H9 (cell line): Measurements from ENCODE around the gene AHSP. TPM values are rescaled to one million over a fixed set of nuclear protein-coding genes. Genes with fewer than 3 reads are reported as not detected.

Source experiments
- DNase-seq: peaks from one replicate; pipeline ENCODE4 v3.0.0-alpha.2; 2017
- H2AFZ ChIP-seq: one replicate; pipeline ENCODE4 v1.6.1; 2013; ENCODE audit warnings: mild to moderate bottlenecking, low read length, control low read depth, moderate library complexity
- H2AK5ac ChIP-seq: 2 replicates; pipeline ENCODE4 v1.6.1; 2013; ENCODE audit warnings: low read length, control low read depth, mixed read lengths; ENCODE audit not compliant: insufficient read length
- H2BK120ac ChIP-seq: one replicate; pipeline ENCODE4 v1.6.1; 2013; ENCODE audit warnings: low read depth, mild to moderate bottlenecking, low read length, control low read depth, inconsistent platforms; ENCODE audit not compliant: poor library complexity, severe bottlenecking
- H2BK12ac ChIP-seq: 2 replicates; pipeline ENCODE4 v1.6.1; 2013; ENCODE audit warnings: low read length, control low read depth, mixed read lengths, low read depth; ENCODE audit not compliant: insufficient read length
- H2BK15ac ChIP-seq: 2 replicates; pipeline ENCODE4 v1.6.1; 2013; ENCODE audit warnings: low read depth, low read length, control low read depth
- H2BK20ac ChIP-seq: one replicate; pipeline ENCODE4 v1.6.1; 2013; ENCODE audit warnings: low read depth, mild to moderate bottlenecking, low read length, control low read depth, inconsistent platforms; ENCODE audit not compliant: poor library complexity, severe bottlenecking
- H2BK5ac ChIP-seq: 2 replicates; pipeline ENCODE4 v1.6.1; 2013; ENCODE audit warnings: low read length, control low read depth, mixed read lengths; ENCODE audit not compliant: insufficient read length
- H3K14ac ChIP-seq: 2 replicates; pipeline ENCODE4 v1.6.1; 2013; ENCODE audit warnings: low read length, control low read depth; ENCODE audit not compliant: insufficient read depth
- H3K18ac ChIP-seq: 2 replicates; pipeline ENCODE4 v1.6.1; 2013; ENCODE audit warnings: low read depth, mild to moderate bottlenecking, mixed read lengths, low read length, control low read depth; ENCODE audit not compliant: insufficient read length
- H3K23ac ChIP-seq: 2 replicates; pipeline ENCODE4 v1.6.1; 2013; ENCODE audit warnings: low read length, control low read depth, mixed read lengths, low read depth; ENCODE audit not compliant: insufficient read length
- H3K23me2 ChIP-seq: 2 replicates; pipeline ENCODE4 v1.6.1; 2013; ENCODE audit warnings: low read depth, mild to moderate bottlenecking, mixed read lengths, low read length, control low read depth; ENCODE audit not compliant: insufficient read length, poor library complexity, severe bottlenecking
- H3K27ac ChIP-seq: 2 replicates; pipeline ENCODE4 v1.5.1; 2013; ENCODE audit warnings: low read length, control low read depth, mixed read lengths, low read depth; ENCODE audit not compliant: insufficient read length
- H3K27me3 ChIP-seq: 2 replicates; pipeline ENCODE4 v1.6.1; 2013; ENCODE audit warnings: low read length, control low read depth, inconsistent platforms; ENCODE audit not compliant: insufficient read depth
- H3K4ac ChIP-seq: 2 replicates; pipeline ENCODE4 v1.6.1; 2013; ENCODE audit warnings: low read depth, mild to moderate bottlenecking, control low read depth, inconsistent platforms, low read length, moderate library complexity
- H3K4me1 ChIP-seq: 2 replicates; pipeline ENCODE4 v1.6.1; 2013; ENCODE audit warnings: low read length, control low read depth, inconsistent platforms; ENCODE audit not compliant: insufficient read depth
- H3K4me2 ChIP-seq: 2 replicates; pipeline ENCODE4 v1.6.1; 2013; ENCODE audit warnings: low read length, control low read depth, mixed read lengths; ENCODE audit not compliant: insufficient read length, insufficient read depth
- H3K56ac ChIP-seq: 2 replicates; pipeline ENCODE4 v1.6.1; 2013; ENCODE audit warnings: low read depth, mild to moderate bottlenecking, mixed read lengths, low read length, control low read depth; ENCODE audit not compliant: insufficient read length
- H3K79me1 ChIP-seq: 2 replicates; pipeline ENCODE4 v1.6.1; 2013; ENCODE audit warnings: low read depth, mild to moderate bottlenecking, moderate library complexity, low read length, control low read depth, inconsistent platforms; ENCODE audit not compliant: insufficient read depth, poor library complexity, severe bottlenecking
- H3K79me2 ChIP-seq: 2 replicates; pipeline ENCODE4 v1.6.1; 2013; ENCODE audit warnings: low read length, control low read depth, inconsistent platforms; ENCODE audit not compliant: insufficient read depth
- H3K9ac ChIP-seq: 2 replicates; pipeline ENCODE4 v1.6.1; 2013; ENCODE audit warnings: low read length, control low read depth, mixed read lengths; ENCODE audit not compliant: insufficient read length; ENCODE audit errors: extremely low read depth
- H3K9me3 ChIP-seq: one replicate; pipeline ENCODE4 v1.6.1; 2013; ENCODE audit warnings: low read depth, low read length, inconsistent platforms; ENCODE audit not compliant: control insufficient read depth
- H3T11ph ChIP-seq: one replicate; pipeline ENCODE4 v1.6.1; 2013; ENCODE audit warnings: mild to moderate bottlenecking, low read length, control low read depth, inconsistent platforms
- H4K20me1 ChIP-seq: one replicate; pipeline ENCODE4 v1.6.1; 2013; ENCODE audit not compliant: control insufficient read depth, insufficient read length, insufficient read depth
- H4K5ac ChIP-seq: 2 replicates; pipeline ENCODE4 v1.6.1; 2013; ENCODE audit warnings: low read depth, mild to moderate bottlenecking, mixed read lengths, low read length, control low read depth; ENCODE audit not compliant: insufficient read length
- H4K8ac ChIP-seq: replicated peaks from 2 replicates; pipeline ENCODE4 v1.6.1; 2013; ENCODE audit warnings: low read length, control low read depth, mixed read lengths, low read depth; ENCODE audit not compliant: insufficient read length
- H4K91ac ChIP-seq: 2 replicates; pipeline ENCODE4 v1.6.1; 2013; ENCODE audit warnings: low read depth, mild to moderate bottlenecking, moderate library complexity, mixed read lengths, low read length, control low read depth; ENCODE audit not compliant: insufficient read length
- H3K27ac Mint-ChIP-seq, 3 experiments: 2 replicates in 2 of 3; 3 replicates in 1 of 3; pipeline ENCODE4 v1.8.0; 2020 to 2021; ENCODE audit warnings: mixed read lengths in 3 of 3, mild to moderate bottlenecking in 1 of 3, moderate library complexity in 1 of 3
- H3K27me3 Mint-ChIP-seq: 2 replicates; pipeline ENCODE4 v1.8.0; 2021; ENCODE audit warnings: low read depth, mild to moderate bottlenecking, moderate library complexity, mixed read lengths
- H3K36me3 Mint-ChIP-seq, 3 experiments: 2 replicates in 2 of 3; 3 replicates in 1 of 3; pipeline ENCODE4 v1.8.0; 2020 to 2021; ENCODE audit warnings: low read depth in 3 of 3, mixed read lengths in 3 of 3; ENCODE audit not compliant: insufficient read depth in 1 of 3
- H3K4me1 Mint-ChIP-seq, 2 experiments: 2 replicates each; pipeline ENCODE4 v1.8.0; 2020; ENCODE audit warnings: mixed read lengths in 2 of 2
- H3K4me3 Mint-ChIP-seq, 2 experiments: 2 replicates in 1 of 2; 3 replicates in 1 of 2; pipeline ENCODE4 v1.8.0; 2020 to 2021; ENCODE audit warnings: mild to moderate bottlenecking in 2 of 2, mixed read lengths in 2 of 2, moderate library complexity in 1 of 2
- H3K9me3 Mint-ChIP-seq, 2 experiments: 2 replicates in 1 of 2; 3 replicates in 1 of 2; pipeline ENCODE4 v1.8.0; 2020; ENCODE audit warnings: mild to moderate bottlenecking in 2 of 2, mixed read lengths in 2 of 2, moderate library complexity in 1 of 2
- WGBS: extraction: QIAGEN DNeasy Blood & Tissue Kit; methylation state at CpG from one replicate; pipeline ENCODE4 v1.1.7; 2013; ENCODE audit warnings: missing lambda C conversion rate, low lambda C conversion rate, mixed read lengths; ENCODE audit not compliant: insufficient read length; ENCODE audit errors: extremely low coverage; 5-methylcytosine and 5-hydroxymethylcytosine counted together
- total RNA-seq: library from RNA; stranded (reverse); gene quantifications from 2 replicates; pipeline ENCODE4 v1.2.1, GENCODE V29; 2021
- TF ChIP-seq, protein P1 (sequence below): fragments of 200-600 bp; sonication (generic); conservative IDR thresholded peaks from 3 replicates; pipeline ENCODE4 v1.8.0; 2021; ENCODE audit warnings: antibody characterized with exemption, mild to moderate bottlenecking

The AHSP gene
- total RNA-seq, 1 experiment from 2014 or later = not detected

DNA sequence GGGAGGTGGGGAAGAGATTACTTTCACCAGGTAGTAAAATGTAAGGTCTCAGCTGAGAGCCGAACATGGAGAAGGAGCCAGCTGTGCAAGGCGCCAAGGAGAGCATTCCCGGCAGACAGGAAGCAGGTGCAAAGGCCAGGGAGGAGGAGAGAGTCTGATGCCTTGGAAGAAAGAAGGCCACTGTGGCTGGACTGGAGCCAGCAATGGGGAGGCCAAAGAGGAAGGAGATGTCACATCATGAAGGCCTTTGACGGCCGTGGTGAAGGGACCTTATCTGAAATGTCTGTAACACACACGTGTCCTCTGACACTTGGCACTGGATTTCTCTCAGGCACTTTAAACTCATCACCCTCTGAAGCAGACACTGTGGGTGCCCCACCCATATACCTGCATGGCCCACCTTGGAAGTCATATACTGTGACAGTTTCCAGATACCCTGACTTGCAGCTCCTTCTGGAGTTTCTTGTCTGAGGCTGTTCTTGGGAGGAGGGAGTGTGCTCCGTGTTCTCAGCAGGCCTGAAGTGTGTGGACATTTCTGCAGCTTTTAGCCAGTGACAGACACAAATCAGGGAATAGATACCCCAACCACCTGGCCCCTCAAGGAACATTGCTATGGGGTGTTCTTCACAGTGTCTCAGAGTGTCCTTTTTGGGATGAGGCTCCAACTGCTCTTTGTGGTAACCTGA is 46.7 kb upstream of the AHSP start:
- H2BK120ac ChIP-seq = no peak overlapping the region
- no peak overlapping the region for H4K8ac ChIP-seq
- Mint-ChIP-seq H3K4me1 (peaks cover 21 to 23% of the 10 kb centered on the region in 2 experiments), H3K4me3 (no peak overlapping the region), H3K27me3 (peaks cover 73% of the 10 kb centered on the region), H3K9me3 (no peaks in the 10 kb centered on the region; a peak in 1 of 5 replicates), H3K36me3 (no peaks in the 10 kb centered on the region), H3K27ac (no peak overlapping the region)
- no peaks in the 10 kb centered on the region for H3K79me1 ChIP-seq
- H3K56ac ChIP-seq = no peak overlapping the region
- H3K4me1 ChIP-seq = no peaks in the 10 kb centered on the region
- H3K4ac ChIP-seq = no peak overlapping the region
- H2AK5ac ChIP-seq = no peak overlapping the region
- H3K4me2 ChIP-seq = no peak overlapping the region
- H3K27me3 ChIP-seq = peaks cover 3% of the 10 kb centered on the region; the same call in 1 of the 2 replicates
- no CpG with 5 or more reads among the region's 7 CpGs for WGBS
- no peak overlapping the region for H3K27ac ChIP-seq
- no peaks in the 10 kb centered on the region for H4K20me1 ChIP-seq
- H4K5ac ChIP-seq = no peak overlapping the region
- no peak overlapping the region for H3K23ac ChIP-seq
- no peaks in the 10 kb centered on the region for H3K9me3 ChIP-seq
- H3K23me2 ChIP-seq = peaks cover 12% of the 10 kb centered on the region
- H2BK15ac ChIP-seq = no peak overlapping the region
- H3K79me2 ChIP-seq = no peaks in the 10 kb centered on the region
- no peak overlapping the region for H2BK20ac ChIP-seq
- H3K14ac ChIP-seq = no peak overlapping the region
- H2AFZ ChIP-seq = no peak overlapping the region
- no peak overlapping the region for H2BK5ac ChIP-seq
- no peak overlapping the region for H3K18ac ChIP-seq
- DNase-seq = no peak
- H4K91ac ChIP-seq = no peak overlapping the region
- TF ChIP-seq, protein P1, sequence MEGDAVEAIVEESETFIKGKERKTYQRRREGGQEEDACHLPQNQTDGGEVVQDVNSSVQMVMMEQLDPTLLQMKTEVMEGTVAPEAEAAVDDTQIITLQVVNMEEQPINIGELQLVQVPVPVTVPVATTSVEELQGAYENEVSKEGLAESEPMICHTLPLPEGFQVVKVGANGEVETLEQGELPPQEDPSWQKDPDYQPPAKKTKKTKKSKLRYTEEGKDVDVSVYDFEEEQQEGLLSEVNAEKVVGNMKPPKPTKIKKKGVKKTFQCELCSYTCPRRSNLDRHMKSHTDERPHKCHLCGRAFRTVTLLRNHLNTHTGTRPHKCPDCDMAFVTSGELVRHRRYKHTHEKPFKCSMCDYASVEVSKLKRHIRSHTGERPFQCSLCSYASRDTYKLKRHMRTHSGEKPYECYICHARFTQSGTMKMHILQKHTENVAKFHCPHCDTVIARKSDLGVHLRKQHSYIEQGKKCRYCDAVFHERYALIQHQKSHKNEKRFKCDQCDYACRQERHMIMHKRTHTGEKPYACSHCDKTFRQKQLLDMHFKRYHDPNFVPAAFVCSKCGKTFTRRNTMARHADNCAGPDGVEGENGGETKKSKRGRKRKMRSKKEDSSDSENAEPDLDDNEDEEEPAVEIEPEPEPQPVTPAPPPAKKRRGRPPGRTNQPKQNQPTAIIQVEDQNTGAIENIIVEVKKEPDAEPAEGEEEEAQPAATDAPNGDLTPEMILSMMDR = no peak
- H3K9ac ChIP-seq = no peak overlapping the region
- H2BK12ac ChIP-seq = no peak overlapping the region
- no peak overlapping the region for H3T11ph ChIP-seq
